Measurements from ENCODE around the gene PSMB7.
A peak's percentile ranks its signal among the peaks of the same experiment; 100 is the strongest.

The PSMB7 gene

DNA sequence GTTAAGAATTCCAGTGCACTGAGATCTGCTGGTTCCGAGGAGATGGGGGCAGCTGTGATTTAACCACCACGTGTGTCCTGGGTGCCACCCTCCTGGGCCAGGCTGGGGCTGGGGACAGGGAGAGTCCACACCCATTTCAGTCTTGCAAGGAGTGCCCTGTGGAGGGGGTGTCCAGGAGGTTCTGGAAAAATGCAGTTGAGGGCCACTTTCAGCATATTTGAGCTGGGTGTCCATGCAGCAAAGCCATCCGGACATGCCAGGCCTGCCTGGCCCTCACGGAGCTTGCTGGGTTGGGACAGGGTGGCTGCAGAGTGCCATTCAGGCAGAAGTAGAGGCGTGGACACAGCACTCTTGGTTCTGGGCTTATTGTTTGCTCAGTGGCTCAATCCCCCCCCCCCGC lies 89.4 kb downstream of the PSMB7 start:
- no peak for DNase-seq (ENCODE audit: low spot score)

DNA sequence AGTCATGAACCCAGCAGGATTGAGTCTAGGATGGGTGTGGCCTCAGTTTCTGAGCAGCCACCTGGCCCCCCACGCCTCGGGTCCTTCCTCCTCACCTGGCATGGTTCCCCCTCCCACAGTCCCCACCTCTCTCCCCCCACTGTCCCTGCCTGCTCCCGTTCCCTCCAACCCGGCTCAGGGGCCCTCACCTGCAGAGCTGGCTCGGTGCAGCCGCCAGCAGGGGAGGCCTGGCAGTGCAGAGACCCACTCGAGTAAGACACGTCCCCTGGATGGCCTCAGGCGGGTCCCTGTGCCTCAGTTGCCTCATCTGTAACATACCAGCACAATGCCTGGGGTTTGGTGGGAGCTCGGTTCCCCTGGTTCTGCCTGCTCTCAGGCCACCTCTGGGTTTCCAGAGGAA lies 91.3 kb downstream of the PSMB7 start:
- DNase-seq (ENCODE audit: low spot score) = no peak

DNA sequence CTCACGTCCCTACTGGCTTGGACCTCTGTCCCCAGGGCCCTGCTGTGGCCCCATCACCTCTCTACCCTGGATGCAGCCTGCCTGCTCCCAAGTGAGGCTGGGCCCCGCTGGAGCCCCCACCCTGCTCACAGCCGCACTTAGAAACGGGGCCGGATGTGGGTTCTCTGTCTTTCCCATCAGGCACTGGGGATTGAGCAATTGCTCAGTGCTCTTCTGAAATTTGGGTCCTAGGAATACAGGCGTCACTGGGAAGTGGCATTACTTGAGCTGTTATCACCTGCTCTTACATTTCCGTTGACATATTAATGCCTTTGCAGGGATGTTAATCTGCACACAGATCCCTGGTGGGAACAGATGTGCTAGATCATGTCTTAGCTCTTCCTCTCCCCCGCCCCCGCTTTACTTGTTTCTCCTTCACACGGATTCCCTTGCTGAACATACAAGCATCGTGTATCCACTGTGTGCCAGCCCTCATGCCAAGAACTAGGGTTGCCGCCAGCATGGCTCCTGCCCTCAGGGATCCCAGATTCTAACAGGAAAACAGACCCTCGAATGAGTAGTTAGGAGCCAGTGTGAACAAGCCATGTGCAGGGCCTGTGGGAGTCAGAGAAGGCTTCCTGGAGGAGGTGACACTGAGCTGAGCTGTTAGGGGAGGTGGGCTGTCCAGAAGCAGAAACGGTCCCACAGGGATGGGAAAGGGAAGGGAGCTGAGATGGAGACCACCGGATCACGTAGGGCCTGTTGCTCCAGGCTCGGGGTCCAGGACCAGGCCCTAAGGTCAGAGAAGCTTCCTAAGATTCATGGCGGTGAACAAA lies 92.4 kb downstream of the PSMB7 start:
- no peak for DNase-seq (ENCODE audit: low spot score)

DNA sequence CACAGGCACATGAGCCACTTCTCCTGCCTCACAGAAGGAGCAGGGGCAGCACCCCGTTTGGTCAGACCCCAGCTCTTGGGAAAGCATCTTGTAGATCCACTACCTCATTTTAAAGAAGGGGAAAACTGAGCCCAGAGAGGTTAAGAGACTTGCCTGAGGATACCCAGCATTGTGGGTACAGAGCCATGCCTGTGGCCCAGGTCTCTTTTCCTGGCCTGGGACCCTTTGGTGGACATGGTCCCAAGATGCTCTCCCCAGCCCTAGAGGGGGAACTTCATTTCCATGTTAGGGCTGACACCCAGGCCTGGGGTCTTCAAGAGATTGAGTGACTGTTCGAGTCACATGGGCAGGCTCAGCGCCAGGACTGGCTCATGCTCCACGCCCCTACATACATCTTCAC lies 93.3 kb downstream of the PSMB7 start:
- no peak for DNase-seq (ENCODE audit: low spot score)

DNA sequence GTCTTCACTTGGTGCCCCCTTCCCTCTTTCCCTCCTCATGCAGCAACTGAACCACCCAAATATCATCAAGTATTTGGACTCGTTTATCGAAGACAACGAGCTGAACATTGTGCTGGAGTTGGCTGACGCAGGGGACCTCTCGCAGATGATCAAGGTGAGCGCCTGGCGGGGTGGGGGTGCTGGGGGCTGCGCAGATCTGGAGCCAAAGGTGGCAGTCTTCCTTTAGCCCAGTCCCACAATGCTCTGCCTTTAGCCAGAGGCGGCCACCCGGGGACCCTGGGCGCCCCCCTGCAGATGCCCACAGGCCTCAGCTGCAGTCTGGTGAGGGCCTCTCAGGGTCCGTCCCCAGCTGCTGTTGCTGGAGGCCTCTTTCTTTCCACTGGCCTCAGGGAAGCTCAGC lies 93.8 kb downstream of the PSMB7 start:
- no peak for DNase-seq (ENCODE audit: low spot score)

DNA sequence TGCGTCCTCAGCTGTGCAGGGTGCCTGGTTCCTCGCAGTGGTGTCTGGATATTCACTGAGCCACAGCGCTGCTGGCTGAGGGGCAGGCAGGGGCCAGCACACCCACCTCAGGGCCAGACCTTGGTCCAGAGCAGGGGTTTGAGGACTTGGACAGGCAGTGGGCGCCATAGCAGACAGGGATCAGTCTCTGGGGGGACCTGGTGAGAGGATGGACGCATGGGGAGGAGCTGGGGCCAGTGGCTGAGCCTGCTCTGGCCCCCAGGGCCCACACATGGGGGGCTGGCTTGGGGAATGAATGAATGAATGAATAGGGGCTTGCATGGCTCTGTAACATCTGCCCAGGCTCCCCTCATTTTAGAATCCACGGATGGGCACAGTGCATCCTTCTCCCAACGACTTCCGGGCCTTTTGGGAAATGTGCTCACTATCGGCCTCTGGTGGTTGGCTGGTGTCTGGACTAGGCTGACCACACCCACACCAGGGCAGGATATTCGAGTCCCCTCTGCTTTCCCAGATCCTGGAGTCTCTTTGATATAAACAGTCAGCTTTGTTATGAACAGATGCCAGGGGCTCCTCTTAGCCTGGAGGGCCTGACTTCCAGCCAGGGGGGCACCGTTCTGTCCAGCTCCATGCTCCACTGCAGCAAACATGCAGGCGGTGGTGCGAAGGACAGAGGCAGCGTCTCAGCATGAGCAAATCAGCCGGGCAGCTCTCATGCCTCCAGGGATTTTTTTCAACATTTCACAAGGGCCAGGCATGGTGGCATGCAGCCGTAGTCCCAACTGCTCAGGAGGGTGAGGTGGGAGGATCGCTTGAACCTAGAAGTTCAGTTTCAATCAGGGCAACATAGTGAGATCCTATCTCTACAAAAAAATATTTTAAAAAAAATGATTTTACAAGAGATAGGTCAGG lies 94.9 kb downstream of the PSMB7 start:
- DNase-seq (ENCODE audit: low spot score) = peak; percentile 48

DNA sequence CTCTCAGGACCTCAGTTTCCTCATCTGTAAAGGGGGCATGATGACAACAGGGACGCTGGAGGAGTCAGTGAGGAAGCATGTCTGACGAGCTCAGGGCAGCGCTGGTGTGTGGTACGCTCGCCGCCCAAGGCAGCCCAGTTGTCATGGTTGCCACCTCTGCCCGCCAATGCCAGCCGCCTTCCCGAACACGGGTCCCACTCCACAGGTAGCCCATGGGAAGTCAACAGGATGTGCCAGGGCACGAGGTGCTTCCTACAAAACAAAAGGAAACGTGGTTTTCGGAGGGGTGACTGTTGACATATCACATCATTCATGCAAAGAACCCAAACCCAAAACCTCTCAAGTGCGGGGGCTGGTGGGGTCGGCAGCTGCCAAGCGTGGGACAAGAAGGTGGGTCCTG lies 99.4 kb downstream of the PSMB7 start:
- no peak for DNase-seq (ENCODE audit: low spot score)

DNA sequence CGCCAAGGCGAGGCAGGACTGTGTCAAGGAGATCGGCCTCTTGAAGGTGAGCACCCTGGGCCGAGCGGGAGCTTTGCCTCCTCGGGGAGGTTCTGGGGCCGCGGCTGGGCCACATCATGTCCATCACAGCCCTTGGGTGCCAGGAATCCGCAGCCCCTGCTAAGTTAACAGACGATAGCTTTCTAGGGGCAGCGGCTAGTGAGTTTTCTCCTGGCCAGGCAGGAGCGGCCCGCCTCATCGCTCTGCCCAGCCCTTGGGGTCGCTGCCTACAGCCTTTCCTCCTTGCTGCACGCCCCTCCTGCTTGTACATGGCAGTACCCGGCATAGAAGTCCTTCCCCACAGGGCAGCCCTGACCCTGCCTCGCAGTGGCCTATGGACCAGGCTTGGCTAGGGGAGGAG lies 101.3 kb downstream of the PSMB7 start:
- no peak for DNase-seq (ENCODE audit: low spot score)

DNA sequence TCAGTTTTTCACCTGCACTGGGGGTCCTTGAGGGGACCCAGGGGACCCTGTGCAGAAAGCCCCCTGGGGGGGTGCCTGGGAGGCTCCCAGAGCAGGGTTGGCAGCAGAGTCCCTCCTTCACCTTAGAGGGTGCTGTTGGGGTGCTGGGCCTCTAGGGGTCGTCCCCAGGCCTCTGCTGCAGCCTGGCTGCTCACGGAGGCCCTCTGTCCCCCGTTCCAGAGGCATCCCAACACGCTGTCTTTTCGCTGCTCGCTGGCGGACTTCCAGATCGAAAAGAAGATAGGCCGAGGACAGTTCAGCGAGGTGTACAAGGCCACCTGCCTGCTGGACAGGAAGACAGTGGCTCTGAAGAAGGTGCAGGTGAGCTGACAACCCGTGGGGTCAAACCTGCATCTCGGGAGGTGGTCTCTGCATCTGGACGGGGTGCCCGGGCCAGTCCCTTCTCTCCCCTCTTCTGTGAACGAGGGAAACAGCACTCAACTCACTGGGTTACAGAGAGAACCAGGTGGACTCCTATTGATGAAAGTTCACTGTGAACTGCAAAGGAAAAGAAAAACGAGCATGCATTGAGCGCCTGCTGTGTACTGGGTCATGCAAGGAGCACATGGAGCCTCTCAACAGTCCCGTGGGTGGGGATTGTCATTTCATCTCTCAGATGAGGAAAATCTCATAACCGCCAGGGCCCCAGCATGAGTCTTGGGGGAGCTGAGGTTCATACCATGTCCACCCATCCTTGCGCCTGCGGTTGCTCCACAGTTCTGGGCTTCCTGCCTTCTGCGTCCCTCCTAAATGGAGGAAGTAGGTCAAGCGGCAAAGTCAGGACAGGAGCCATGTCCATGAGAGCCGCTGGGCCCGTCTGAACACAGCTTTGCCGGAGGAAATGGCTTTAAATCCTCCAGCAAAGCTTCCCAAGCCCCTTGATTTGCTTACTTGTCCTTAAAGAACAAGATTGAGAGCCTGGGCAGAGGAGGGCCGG lies 102.7 kb downstream of the PSMB7 start:
- no peak for DNase-seq (ENCODE audit: low spot score)

DNA sequence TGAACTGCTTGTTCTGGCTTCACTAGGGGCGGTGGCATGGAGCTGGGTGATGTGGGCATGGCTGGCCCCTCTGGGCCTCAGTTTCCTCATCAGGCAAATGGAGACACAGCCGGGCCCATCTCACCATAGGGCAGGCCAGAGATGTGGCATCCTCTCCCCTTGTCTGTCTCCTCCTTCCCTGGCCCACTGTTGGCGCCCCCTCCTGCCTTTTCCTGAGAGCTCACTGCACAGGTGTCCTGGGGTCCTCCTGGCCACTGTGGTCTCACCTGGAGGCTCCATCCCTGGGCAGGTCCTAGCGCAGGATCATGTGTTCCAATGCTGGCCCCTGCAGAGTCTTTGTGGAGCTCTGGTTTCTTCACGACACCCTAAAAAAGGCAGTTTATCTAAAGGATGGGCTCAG lies 104.0 kb downstream of the PSMB7 start:
- no peak for DNase-seq (ENCODE audit: low spot score)

DNA sequence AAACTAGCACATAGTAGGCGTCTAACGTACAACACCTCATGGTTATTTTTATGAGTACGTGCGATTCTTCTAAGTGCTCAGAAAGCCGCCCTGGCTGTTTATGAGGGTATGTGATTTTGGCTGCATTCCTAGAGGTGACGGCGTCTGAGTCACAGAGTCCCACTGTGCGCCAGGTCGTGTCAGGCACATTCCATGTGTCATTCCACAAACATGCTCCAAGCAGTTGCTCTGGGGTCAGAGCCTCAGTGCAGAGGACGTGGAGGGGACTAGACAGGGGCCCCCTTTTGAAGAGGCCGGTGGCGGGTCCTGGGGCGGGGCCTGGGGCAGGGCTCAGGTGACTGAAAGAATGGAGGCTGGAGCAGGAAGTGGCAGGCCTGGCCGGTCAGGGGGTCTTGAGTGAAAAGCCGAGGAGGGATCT lies 105.6 kb downstream of the PSMB7 start:
- DNase-seq (ENCODE audit: low spot score) = peak; percentile 80

DNA sequence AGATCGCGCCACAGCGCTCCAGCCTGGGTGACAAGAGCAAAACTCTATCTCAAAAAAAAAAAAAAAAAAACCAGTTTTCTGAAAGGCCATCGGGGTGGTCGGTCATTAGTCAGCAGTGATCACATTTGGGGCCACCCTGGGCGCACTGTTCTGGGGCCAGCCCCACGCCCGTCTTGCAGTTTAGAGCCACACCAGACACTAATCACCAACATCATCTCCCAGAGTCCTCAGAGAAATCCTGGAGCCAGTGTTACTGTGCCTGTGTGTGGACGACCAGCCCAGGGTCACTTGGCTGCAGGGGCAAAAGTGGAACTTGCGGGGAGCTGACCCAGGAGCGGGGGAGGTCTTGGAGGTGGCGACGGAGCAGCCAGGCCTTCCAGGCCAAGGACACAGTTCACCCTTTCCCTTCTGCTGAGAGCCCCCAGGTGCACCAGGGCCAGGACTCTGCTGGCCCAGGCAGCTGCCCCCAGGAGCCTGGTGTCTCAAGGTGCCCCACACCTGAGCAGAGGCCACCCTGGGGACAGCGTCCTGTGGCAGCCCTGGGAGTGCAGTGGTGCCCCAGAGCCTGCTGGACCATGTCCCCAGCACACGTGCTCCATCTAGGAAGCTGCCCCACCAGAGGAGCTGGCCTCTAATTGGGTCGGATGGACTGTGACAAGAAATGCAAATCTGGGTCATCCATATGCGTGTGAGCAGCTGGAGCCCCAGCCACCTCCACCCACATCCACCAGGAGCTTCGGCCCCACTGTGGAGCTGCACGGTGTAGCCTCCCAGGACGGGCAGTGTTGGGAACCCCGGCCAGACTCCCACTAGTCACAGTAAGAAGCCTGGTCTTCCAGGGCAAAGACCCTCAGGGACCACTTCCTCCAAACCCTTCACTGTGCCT lies 106.4 kb downstream of the PSMB7 start:
- no peak for DNase-seq (ENCODE audit: low spot score)

DNA sequence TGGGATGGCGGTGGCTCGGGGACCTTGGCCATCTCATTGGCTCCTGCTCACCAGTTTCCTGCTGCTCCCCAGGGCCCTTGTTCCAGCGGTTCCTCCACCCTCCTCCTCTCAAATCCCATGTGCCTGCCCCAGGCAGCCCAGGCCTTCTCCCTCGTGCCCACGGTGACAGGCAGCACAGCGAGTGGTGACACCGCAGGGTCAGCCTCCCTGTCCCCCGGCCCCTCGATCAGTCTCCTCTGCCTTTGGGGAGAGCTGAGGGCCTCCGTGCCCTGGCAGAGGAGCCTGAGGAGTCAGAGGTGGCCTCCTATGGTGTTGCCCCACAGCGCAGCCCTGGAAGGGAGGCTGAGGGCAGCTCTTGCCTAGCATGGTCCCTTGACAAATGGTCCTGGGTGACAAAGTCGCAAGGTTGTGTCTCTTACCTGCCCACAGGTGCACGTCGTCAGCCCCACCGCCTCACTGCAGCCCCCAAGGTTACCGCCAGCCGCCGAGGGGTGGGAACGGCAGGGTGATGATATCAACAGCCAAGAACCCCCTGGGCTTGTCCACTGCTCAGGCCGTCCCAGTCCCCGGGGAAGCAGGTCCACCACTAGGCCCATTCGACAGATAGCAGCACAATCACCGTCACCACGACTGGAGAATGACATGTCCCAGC lies 107.7 kb downstream of the PSMB7 start:
- no peak for DNase-seq (ENCODE audit: low spot score)

DNA sequence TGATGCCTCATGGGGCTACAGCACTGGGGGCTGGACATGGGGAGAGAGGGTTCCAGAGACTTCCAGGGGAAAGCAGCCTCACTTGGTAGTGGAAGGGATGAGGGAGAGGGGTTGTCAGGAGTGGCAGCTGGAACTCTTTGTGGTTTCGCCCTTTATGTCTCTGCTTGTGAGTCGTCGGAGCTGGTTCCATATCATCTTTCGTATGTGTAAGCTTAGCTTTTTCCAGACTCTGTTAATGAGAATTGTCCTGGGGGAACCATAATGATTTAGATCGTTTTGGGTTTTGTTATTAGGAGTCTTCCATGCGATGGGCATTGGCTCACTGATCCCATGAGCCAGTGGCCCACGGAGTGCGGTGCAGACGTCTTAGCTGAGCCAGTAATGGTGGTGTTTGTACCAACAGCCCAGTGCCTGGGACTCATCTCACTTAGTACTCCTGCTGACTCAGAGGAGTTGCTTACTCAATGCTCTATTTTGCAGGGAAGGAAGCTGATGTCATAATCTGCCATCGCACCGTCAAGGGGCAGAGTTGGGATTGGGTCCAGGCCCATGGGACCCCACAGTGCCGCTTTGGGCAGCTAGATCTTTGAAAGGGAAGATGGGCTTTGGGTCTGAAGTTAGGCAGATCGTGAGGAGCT lies 109.0 kb downstream of the PSMB7 start:
- DNase-seq (ENCODE audit: low spot score) = peak; percentile 73

DNA sequence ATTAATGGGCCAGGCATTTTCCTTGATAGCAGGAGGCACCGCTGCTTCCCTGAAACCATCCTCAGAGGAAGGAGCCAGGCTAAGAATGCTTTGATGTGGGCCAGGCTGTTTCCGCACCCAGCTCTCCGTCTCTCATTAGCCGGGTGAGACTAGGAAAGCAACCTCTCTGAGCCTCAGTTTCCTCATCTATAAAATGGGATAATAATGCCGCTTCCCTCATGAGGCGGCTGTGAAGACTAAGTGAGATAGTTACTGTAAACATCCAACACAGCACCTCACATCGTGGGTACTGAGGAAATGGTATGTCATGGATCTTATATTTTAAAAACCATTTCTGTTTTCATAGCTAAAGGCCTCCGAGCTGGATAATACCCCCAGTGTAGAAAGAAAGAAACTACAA lies 111.0 kb downstream of the PSMB7 start:
- DNase-seq (ENCODE audit: low spot score) = no peak

DNA sequence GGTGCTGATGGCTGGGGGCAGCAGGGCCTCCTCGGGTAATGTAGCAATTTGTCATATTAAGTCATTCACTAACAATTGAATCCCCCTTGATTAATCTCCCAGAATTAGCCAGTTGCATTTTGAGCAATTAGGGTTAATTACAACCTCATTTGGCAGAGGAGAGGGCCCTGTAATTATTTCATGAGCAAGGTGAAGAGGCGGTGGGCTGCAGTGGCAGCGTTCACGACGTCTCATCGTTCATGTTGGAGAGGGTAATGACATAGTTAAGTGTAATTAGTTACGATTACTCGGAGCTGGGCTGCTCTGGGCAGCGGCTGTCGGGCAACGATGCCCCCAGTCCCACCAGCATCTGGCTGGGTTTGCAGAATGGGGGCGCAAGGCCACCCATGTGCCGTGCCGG lies 111.5 kb downstream of the PSMB7 start:
- no peak for DNase-seq (ENCODE audit: low spot score)

Measured in kidney capillary endothelial cell (primary cell).